Vagina (tissue), 2 donors: ENCODE results near the gene MIOX. TPM values are rescaled to one million over a fixed set of nuclear protein-coding genes. Genes with fewer than 3 reads are reported as not detected.

Experiments used
- DNase-seq, 2 donors: peaks; one replicate each; pipeline ENCODE4 v3.0.0-alpha.2; 2017; ENCODE audit errors: extremely low spot score in 2 of 2
- H3K27ac ChIP-seq: fragments of 200-600 bp; sonication (generic); one replicate; pipeline ENCODE4 v1.5.1; 2019
- H3K27me3 ChIP-seq: fragments of 200-600 bp; sonication (generic); one replicate; pipeline ENCODE4 v1.5.1; 2019
- H3K36me3 ChIP-seq, 2 donors: fragments of 200-600 bp; sonication (generic); one replicate each; pipeline ENCODE4 v1.5.1; 2017 to 2019
- H3K4me1 ChIP-seq: fragments of 200-600 bp; sonication (generic); one replicate; pipeline ENCODE4 v1.5.1; 2019
- H3K4me3 ChIP-seq, 2 donors: fragments of 200-600 bp; sonication (generic); 1 replicate in 1 of 2; 2 replicates in 1 of 2; pipeline ENCODE4 v1.5.1; 2016 to 2019
- H3K9me3 ChIP-seq: fragments of 200-600 bp; sonication (generic); one replicate; pipeline ENCODE4 v1.5.1; 2019
- POLR2A ChIP-seq, 2 donors: fragments of 450-650 bp; IDR thresholded peaks; one replicate each; pipeline ENCODE4 v1.6.1; 2017; ENCODE audit warnings: antibody characterized with exemption in 2 of 2, mild to moderate bottlenecking in 2 of 2, moderate library complexity in 2 of 2
- POLR2AphosphoS5 ChIP-seq, 2 donors: sonication (generic); formaldehyde crosslinking; IDR thresholded peaks; one replicate each; pipeline ENCODE4 v1.9.0; 2017; ENCODE audit warnings: antibody characterized with exemption in 2 of 2, mild to moderate bottlenecking in 2 of 2, low read depth in 1 of 2; ENCODE audit not compliant: insufficient read depth in 1 of 2
- intact Hi-C: fragments of 100-400 bp; cut with DNase I; formaldehyde crosslinking; loops from one replicate; pipeline ENCODE4 v1.15.1; 2023
- total RNA-seq: library from RNA; depleted of rRNA; stranded (reverse); fragments of >200 nt; gene quantifications from one replicate; pipeline ENCODE4 v1.2.3, GENCODE V29; 2016
- TF ChIP-seq, protein P1 (sequence below), 3 experiments: fragments of 450-650 bp in 2 of 3; fragments of 200-600 bp in 1 of 3; sonication (generic) in 1 of 3; IDR thresholded peaks; one replicate each; pipeline ENCODE4 v1.5.1; 2017 to 2019; ENCODE audit warnings: antibody characterized with exemption in 3 of 3, mild to moderate bottlenecking in 2 of 3, moderate library complexity in 2 of 3

Gene MIOX
- total RNA-seq, 1 donor from 2014 or later: not detected

DNA sequence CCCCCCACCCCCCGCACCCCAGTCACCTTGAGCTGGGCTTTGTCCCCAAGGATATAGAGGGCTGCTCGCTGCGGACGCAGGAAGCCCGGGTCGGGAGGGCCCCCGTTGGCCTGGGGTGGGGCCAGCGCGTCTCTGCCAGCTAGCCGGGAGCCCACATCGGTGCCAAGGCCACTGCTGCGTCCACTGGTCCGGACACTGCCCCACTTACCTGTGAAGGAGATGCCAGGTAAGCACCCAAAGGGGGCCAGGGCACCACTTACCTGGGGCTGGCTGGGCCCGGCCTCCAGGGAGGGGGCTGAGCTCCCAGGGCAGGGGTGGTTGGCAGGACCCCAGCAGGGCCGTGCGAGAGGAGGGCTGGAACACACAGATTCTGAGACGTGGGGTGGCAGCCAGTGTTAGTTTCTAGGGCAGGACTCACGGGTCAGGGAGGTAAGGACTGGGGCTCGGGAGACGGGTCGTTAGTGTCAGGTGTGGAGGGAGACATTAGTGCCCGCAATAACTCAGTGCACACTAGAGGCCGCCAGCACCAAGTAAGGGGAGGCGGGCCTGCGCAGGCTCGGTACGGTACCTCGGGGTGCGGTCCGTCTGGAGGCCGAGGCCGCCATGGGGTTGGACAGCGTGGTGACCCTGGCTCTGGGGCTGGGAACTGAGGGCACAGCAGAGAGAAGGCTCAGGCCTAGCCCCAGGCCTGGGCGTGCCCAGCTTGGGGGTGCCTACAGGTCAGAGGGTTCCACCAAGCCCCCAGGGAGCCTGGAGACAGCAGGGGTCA lies 30.0 kb upstream of the MIOX start:
- intact Hi-C loops: no loop called here
- Histone ChIP-seq H3K27ac (no peak overlapping the region), H3K36me3 (peaks cover 0 to 84% of the 10 kb centered on the region in 2 donors), H3K4me1 (no peaks in the 10 kb centered on the region), H3K27me3 (no peaks in the 10 kb centered on the region), H3K9me3 (no peaks in the 10 kb centered on the region), H3K4me3 (no peak overlapping the region)
- TF ChIP-seq POLR2AphosphoS5 (IDR thresholded peaks at IDR 0.05; ENCODE audit: insufficient read depth in 1 of 2, low read depth in 1 of 2): no peak
- TF ChIP-seq POLR2A (IDR thresholded peaks at IDR 0.05): no peak
- TF ChIP-seq, protein P1, sequence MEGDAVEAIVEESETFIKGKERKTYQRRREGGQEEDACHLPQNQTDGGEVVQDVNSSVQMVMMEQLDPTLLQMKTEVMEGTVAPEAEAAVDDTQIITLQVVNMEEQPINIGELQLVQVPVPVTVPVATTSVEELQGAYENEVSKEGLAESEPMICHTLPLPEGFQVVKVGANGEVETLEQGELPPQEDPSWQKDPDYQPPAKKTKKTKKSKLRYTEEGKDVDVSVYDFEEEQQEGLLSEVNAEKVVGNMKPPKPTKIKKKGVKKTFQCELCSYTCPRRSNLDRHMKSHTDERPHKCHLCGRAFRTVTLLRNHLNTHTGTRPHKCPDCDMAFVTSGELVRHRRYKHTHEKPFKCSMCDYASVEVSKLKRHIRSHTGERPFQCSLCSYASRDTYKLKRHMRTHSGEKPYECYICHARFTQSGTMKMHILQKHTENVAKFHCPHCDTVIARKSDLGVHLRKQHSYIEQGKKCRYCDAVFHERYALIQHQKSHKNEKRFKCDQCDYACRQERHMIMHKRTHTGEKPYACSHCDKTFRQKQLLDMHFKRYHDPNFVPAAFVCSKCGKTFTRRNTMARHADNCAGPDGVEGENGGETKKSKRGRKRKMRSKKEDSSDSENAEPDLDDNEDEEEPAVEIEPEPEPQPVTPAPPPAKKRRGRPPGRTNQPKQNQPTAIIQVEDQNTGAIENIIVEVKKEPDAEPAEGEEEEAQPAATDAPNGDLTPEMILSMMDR (IDR thresholded peaks at IDR 0.05): no peak
- DNase-seq: no peak

DNA sequence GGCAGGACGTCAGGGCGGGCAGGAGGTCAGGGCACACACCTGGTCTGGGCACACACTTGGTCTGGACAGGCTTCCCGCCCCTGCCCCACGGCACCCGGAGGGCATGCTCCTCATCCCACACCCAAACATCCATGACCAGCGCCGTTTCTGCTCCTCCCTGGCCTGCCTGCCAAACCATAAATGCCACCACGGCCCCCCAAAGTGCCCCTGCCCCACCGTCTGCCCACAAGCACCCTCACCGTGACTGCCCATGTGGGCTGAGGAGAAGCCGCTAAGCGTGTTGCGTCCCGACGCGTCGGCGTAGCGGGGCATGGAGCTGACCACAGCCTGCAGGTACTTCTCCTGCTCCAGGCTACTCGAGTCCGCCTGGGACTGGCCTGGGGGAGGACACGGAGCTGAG lies 27.6 kb upstream of the MIOX start:
- Histone ChIP-seq H3K4me3 (no peak overlapping the region), H3K27ac (no peak overlapping the region), H3K27me3 (no peaks in the 10 kb centered on the region), H3K36me3 (peaks cover 0 to 97% of the 10 kb centered on the region in 2 donors), H3K9me3 (no peaks in the 10 kb centered on the region), H3K4me1 (no peaks in the 10 kb centered on the region)
- no peak for TF ChIP-seq POLR2A (IDR thresholded peaks at IDR 0.05)
- TF ChIP-seq POLR2AphosphoS5 (IDR thresholded peaks at IDR 0.05; ENCODE audit: insufficient read depth in 1 of 2, low read depth in 1 of 2): no peak
- TF ChIP-seq, protein P1 (IDR thresholded peaks at IDR 0.05): no peak
- intact Hi-C loops: no loop called here
- no peak for DNase-seq

DNA sequence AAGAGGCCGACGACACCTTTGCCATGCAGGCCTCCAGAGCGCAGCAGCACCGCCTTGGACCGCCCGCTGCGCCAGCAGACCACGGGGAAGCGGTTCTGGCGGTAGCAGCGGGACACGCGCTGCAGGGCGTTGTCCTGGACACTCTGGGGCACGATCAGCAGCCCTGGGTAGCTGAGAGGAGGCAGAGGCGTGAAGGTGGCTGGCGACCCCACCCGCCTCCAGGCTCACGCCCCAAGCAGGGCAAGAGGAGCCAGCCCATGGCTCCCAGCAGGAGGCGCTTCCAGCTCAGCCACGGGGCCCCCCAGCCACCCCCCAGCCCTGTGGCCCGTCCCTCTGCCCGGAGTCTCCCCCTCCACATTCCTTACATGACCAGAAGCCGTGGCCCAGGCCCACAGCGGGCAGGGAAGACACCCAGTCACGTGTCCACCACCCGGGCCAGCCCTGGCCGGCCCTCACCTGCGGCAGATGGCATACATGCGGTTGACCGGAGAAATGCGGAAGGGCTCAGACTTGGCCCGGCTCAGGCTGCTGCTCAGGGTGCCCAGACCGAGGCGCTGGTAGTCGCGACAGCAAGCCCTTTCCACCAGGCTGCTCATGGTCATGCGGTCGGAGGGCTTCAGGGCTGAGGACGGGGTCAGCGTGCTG lies 27.0 kb upstream of the MIOX start:
- no peaks in the 10 kb centered on the region for H3K4me1 ChIP-seq
- H3K36me3 ChIP-seq: peaks cover 0 to 97% of the 10 kb centered on the region in 2 donors
- no peak for DNase-seq
- H3K27me3 ChIP-seq: no peaks in the 10 kb centered on the region
- no peaks in the 10 kb centered on the region for H3K9me3 ChIP-seq
- intact Hi-C loops: no loop called here
- no peak overlapping the region for H3K4me3 ChIP-seq
- TF ChIP-seq POLR2AphosphoS5 (IDR thresholded peaks at IDR 0.05; ENCODE audit: insufficient read depth in 1 of 2, low read depth in 1 of 2): no peak
- no peak overlapping the region for H3K27ac ChIP-seq

- no peak for DNase-seq
- H3K36me3 ChIP-seq: peaks cover 0 to 97% of the 10 kb centered on the region in 2 donors
- no peaks in the 10 kb centered on the region for H3K9me3 ChIP-seq
- no peak overlapping the region for H3K27ac ChIP-seq
- H3K4me1 ChIP-seq: no peaks in the 10 kb centered on the region
- no peaks in the 10 kb centered on the region for H3K27me3 ChIP-seq
- intact Hi-C loops: no loop called here
- TF ChIP-seq, protein P1 (IDR thresholded peaks at IDR 0.05): no peak
- no peak for TF ChIP-seq POLR2A (IDR thresholded peaks at IDR 0.05)
- peak in 1 of 2 donors; percentile 41 for TF ChIP-seq POLR2AphosphoS5 (IDR thresholded peaks at IDR 0.05; ENCODE audit: insufficient read depth in 1 of 2, low read depth in 1 of 2)
- no peak overlapping the region for H3K4me3 ChIP-seq
Observed at GRCh38 chr22:50460938-50461337, 25.7 kb upstream of the MIOX start.

- Histone ChIP-seq H3K27me3 (no peaks in the 10 kb centered on the region), H3K36me3 (peaks cover 0 to 97% of the 10 kb centered on the region in 2 donors), H3K4me3 (no peak overlapping the region), H3K4me1 (no peaks in the 10 kb centered on the region), H3K27ac (no peak overlapping the region), H3K9me3 (no peaks in the 10 kb centered on the region)
- DNase-seq: no peak
- TF ChIP-seq POLR2AphosphoS5 (IDR thresholded peaks at IDR 0.05; ENCODE audit: insufficient read depth in 1 of 2, low read depth in 1 of 2): no peak
- TF ChIP-seq POLR2A (IDR thresholded peaks at IDR 0.05): no peak
- TF ChIP-seq, protein P1 (IDR thresholded peaks at IDR 0.05): no peak
- intact Hi-C loops: no loop called here
Observed at GRCh38 chr22:50461536-50461935, 25.1 kb upstream of the MIOX start.
